Memory B cell (primary cell): ENCODE results near the gene SLC5A11.
"Not testable (repeated sequence)": the region's sequence is repeated elsewhere in the genome, so short reads cannot be mapped to it uniquely, and the experiment has no call there.

ENCODE experiments used
- ATAC-seq: fragments of 150-1000 bp; cut with Tn5 transposase; 2 replicates; pipeline ENCODE4 v1.10.0; 2021; ENCODE audit warnings: low read depth, mild to moderate bottlenecking, moderate library complexity
- DNase-seq, 2 donors: peaks; one replicate each; pipeline ENCODE4 v3.0.0; 2022; ENCODE audit warnings: low spot score in 2 of 2
- H3K27ac Mint-ChIP-seq: one replicate; pipeline ENCODE4 v1.8.0; 2022; ENCODE audit warnings: mild to moderate bottlenecking, moderate library complexity, mixed read lengths
- H3K27me3 Mint-ChIP-seq: one replicate; pipeline ENCODE4 v1.8.0; 2022; ENCODE audit warnings: mixed read lengths
- H3K36me3 Mint-ChIP-seq: one replicate; pipeline ENCODE4 v1.8.0; 2022; ENCODE audit warnings: mild to moderate bottlenecking, mixed read lengths
- H3K4me1 Mint-ChIP-seq: one replicate; pipeline ENCODE4 v1.8.0; 2022; ENCODE audit warnings: mixed read lengths
- H3K4me3 Mint-ChIP-seq: one replicate; pipeline ENCODE4 v1.8.0; 2022; ENCODE audit warnings: mild to moderate bottlenecking, moderate library complexity, mixed read lengths
- H3K9me3 Mint-ChIP-seq: one replicate; pipeline ENCODE4 v1.8.0; 2022; ENCODE audit warnings: mixed read lengths

The SLC5A11 gene

GRCh38 chr16:24861461-24861860 lies 15.7 kb downstream of the SLC5A11 start:
- Mint-ChIP-seq H3K27me3 (peaks cover 3% of the 10 kb centered on the region), H3K4me3 (no peak overlapping the region), H3K9me3 (peaks cover 11% of the 10 kb centered on the region), H3K4me1 (no peaks in the 10 kb centered on the region), H3K36me3 (peaks cover 8% of the 10 kb centered on the region), H3K27ac (no peak overlapping the region)
- ATAC-seq (no peak), DNase-seq (no peak)

- peaks cover 11% of the 10 kb centered on the region for H3K9me3 Mint-ChIP-seq
- H3K4me3 Mint-ChIP-seq = no peak overlapping the region
- H3K36me3 Mint-ChIP-seq = peaks cover 8% of the 10 kb centered on the region
- H3K27ac Mint-ChIP-seq = no peak overlapping the region
- H3K4me1 Mint-ChIP-seq = no peaks in the 10 kb centered on the region
- no peak for DNase-seq
- no peak for ATAC-seq
- peaks cover 3% of the 10 kb centered on the region for H3K27me3 Mint-ChIP-seq
Measured at GRCh38 chr16:24863582-24864437, 18.0 kb downstream of the SLC5A11 start.

- Mint-ChIP-seq H3K4me3 (no peak overlapping the region), H3K4me1 (no peaks in the 10 kb centered on the region), H3K36me3 (peaks cover 4% of the 10 kb centered on the region), H3K27ac (no peak overlapping the region), H3K27me3 (peaks cover 5% of the 10 kb centered on the region), H3K9me3 (peaks cover 9% of the 10 kb centered on the region)
- DNase-seq (no peak), ATAC-seq (no peak)
Measured at GRCh38 chr16:24869033-24869432, 23.3 kb downstream of the SLC5A11 start.

GRCh38 chr16:24871891-24872290 lies 26.1 kb downstream of the SLC5A11 start:
- H3K4me1 Mint-ChIP-seq = no peaks in the 10 kb centered on the region
- no peaks in the 10 kb centered on the region for H3K36me3 Mint-ChIP-seq
- H3K9me3 Mint-ChIP-seq = peaks cover 2% of the 10 kb centered on the region
- ATAC-seq (no peak), DNase-seq (no peak)
- H3K27me3 Mint-ChIP-seq = peaks cover 9% of the 10 kb centered on the region
- H3K4me3 Mint-ChIP-seq = no peak overlapping the region
- H3K27ac Mint-ChIP-seq = no peak overlapping the region

- Mint-ChIP-seq H3K36me3 (no peaks in the 10 kb centered on the region), H3K27ac (no peak overlapping the region), H3K4me1 (no peaks in the 10 kb centered on the region), H3K4me3 (no peak overlapping the region), H3K9me3 (peaks cover 2% of the 10 kb centered on the region), H3K27me3 (peaks cover 9% of the 10 kb centered on the region)
- DNase-seq (no peak), ATAC-seq (no peak)
Measured at GRCh38 chr16:24873028-24873427, 27.3 kb downstream of the SLC5A11 start.

GRCh38 chr16:24875466-24875865 lies 29.7 kb downstream of the SLC5A11 start:
- Mint-ChIP-seq H3K4me1 (no peaks in the 10 kb centered on the region), H3K27me3 (peaks cover 12% of the 10 kb centered on the region), H3K9me3 (peaks cover 2% of the 10 kb centered on the region), H3K4me3 (no peak overlapping the region), H3K27ac (no peak overlapping the region), H3K36me3 (no peaks in the 10 kb centered on the region)
- no peak for DNase-seq
- no peak for ATAC-seq

GRCh38 chr16:24876231-24876630 lies 30.5 kb downstream of the SLC5A11 start:
- H3K4me3 Mint-ChIP-seq = no peak overlapping the region
- peaks cover 2% of the 10 kb centered on the region for H3K9me3 Mint-ChIP-seq
- no peak for DNase-seq
- peaks cover 12% of the 10 kb centered on the region for H3K27me3 Mint-ChIP-seq
- no peaks in the 10 kb centered on the region for H3K36me3 Mint-ChIP-seq
- no peak for ATAC-seq
- H3K4me1 Mint-ChIP-seq = no peaks in the 10 kb centered on the region
- no peak overlapping the region for H3K27ac Mint-ChIP-seq

GRCh38 chr16:24879684-24880083 lies 33.9 kb downstream of the SLC5A11 start:
- DNase-seq (no peak), ATAC-seq (no peak)
- H3K27me3 Mint-ChIP-seq = peaks cover 8% of the 10 kb centered on the region
- H3K9me3 Mint-ChIP-seq = no peaks in the 10 kb centered on the region
- H3K27ac Mint-ChIP-seq = no peak overlapping the region
- no peak overlapping the region for H3K4me3 Mint-ChIP-seq
- H3K4me1 Mint-ChIP-seq = no peaks in the 10 kb centered on the region
- no peaks in the 10 kb centered on the region for H3K36me3 Mint-ChIP-seq

GRCh38 chr16:24883714-24884151 lies 38.0 kb downstream of the SLC5A11 start:
- H3K4me1 Mint-ChIP-seq = no peaks in the 10 kb centered on the region
- no peaks in the 10 kb centered on the region for H3K36me3 Mint-ChIP-seq
- H3K27ac Mint-ChIP-seq = no peak overlapping the region
- H3K27me3 Mint-ChIP-seq = no peaks in the 10 kb centered on the region
- ATAC-seq = no peak
- no peak for DNase-seq
- no peaks in the 10 kb centered on the region for H3K9me3 Mint-ChIP-seq
- no peak overlapping the region for H3K4me3 Mint-ChIP-seq

GRCh38 chr16:24887472-24887871 lies 41.7 kb downstream of the SLC5A11 start:
- no peaks in the 10 kb centered on the region for H3K9me3 Mint-ChIP-seq
- H3K27ac Mint-ChIP-seq = no peak overlapping the region
- H3K27me3 Mint-ChIP-seq = peaks cover 4% of the 10 kb centered on the region
- H3K36me3 Mint-ChIP-seq = no peaks in the 10 kb centered on the region
- no peak for ATAC-seq
- no peaks in the 10 kb centered on the region for H3K4me1 Mint-ChIP-seq
- no peak overlapping the region for H3K4me3 Mint-ChIP-seq
- no peak for DNase-seq

GRCh38 chr16:24890746-24891145 lies 45.0 kb downstream of the SLC5A11 start:
- DNase-seq (no peak), ATAC-seq (no peak)
- H3K36me3 Mint-ChIP-seq = no peaks in the 10 kb centered on the region
- H3K4me3 Mint-ChIP-seq = no peak overlapping the region
- H3K27me3 Mint-ChIP-seq = peaks cover 6% of the 10 kb centered on the region
- H3K4me1 Mint-ChIP-seq = no peaks in the 10 kb centered on the region
- H3K9me3 Mint-ChIP-seq = no peaks in the 10 kb centered on the region
- no peak overlapping the region for H3K27ac Mint-ChIP-seq

- H3K4me1 Mint-ChIP-seq = no peaks in the 10 kb centered on the region
- H3K36me3 Mint-ChIP-seq = peaks cover 2% of the 10 kb centered on the region
- H3K4me3 Mint-ChIP-seq = no peak overlapping the region
- peaks cover 4% of the 10 kb centered on the region for H3K27me3 Mint-ChIP-seq
- peak in 1 of 2 donors; percentile 10 for DNase-seq
- peaks cover 2% of the 10 kb centered on the region for H3K9me3 Mint-ChIP-seq
- peak; percentile 94 for ATAC-seq
- H3K27ac Mint-ChIP-seq = no peak overlapping the region
Measured at GRCh38 chr16:24896439-24896838, 50.7 kb downstream of the SLC5A11 start.

GRCh38 chr16:24897522-24897921 lies 51.8 kb downstream of the SLC5A11 start:
- H3K36me3 Mint-ChIP-seq, ATAC-seq, DNase-seq, H3K4me1 Mint-ChIP-seq, H3K4me3 Mint-ChIP-seq, H3K27me3 Mint-ChIP-seq, H3K27ac Mint-ChIP-seq, H3K9me3 Mint-ChIP-seq: not testable (repeated sequence)

GRCh38 chr16:24900230-24900629 lies 54.5 kb downstream of the SLC5A11 start:
- ATAC-seq = no peak
- Mint-ChIP-seq H3K27ac (no peak overlapping the region), H3K4me3 (no peak overlapping the region)

More at GRCh38 chr16:24900230-24900629, 54.5 kb downstream of the SLC5A11 start:
- Mint-ChIP-seq H3K9me3 (peaks cover 2% of the 10 kb centered on the region), H3K36me3 (peaks cover 2% of the 10 kb centered on the region), H3K27me3 (peaks cover 1% of the 10 kb centered on the region), H3K4me1 (no peaks in the 10 kb centered on the region)
- DNase-seq = no peak
